ENCODE data around the gene ELAC1. TPM values are rescaled to one million over a fixed set of nuclear protein-coding genes. Genes with fewer than 3 reads are reported as not detected.
"Not testable (repeated sequence)": the region's sequence is repeated elsewhere in the genome, so short reads cannot be mapped to it uniquely, and the experiment has no call there.

Gene ELAC1
- total RNA-seq, 4 donors from 2014 or later: 1.6 to 8.9 (median 6.0) TPM

DNA sequence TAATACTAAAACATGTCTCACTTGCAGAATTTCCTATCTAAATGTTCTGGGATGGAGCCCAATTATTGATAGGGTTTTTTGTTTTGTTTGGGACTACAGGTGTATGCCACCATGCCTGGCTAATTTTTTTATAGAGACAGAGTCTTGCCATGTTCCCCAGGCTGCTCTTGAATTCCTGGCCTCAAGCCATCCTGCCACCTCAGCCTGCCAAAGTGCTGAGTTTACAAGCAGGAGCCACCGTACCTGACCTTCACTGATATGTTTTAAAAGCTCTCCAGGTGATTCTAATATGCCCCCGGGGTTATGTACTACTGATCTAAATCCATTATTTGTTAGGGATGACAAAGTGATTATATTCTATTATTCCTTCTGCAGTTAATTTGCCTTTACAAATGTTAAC is 2.2 kb downstream of the ELAC1 start:
- H3K4me1 ChIP-seq: peaks cover 9 to 37% (median 13%) of the 10 kb centered on the region in 3 donors
- intact Hi-C loops (cut with DNase I): no loop called here
- H3K4me3 ChIP-seq: no peak overlapping the region
- peaks cover 0 to 8% (median 3%) of the 10 kb centered on the region in 3 donors for H3K36me3 ChIP-seq
- no peak for DNase-seq
- 38 to 60% methylated on average over 2 of the region's 2 CpGs for WGBS, 2 donors
- TF ChIP-seq, protein P1, sequence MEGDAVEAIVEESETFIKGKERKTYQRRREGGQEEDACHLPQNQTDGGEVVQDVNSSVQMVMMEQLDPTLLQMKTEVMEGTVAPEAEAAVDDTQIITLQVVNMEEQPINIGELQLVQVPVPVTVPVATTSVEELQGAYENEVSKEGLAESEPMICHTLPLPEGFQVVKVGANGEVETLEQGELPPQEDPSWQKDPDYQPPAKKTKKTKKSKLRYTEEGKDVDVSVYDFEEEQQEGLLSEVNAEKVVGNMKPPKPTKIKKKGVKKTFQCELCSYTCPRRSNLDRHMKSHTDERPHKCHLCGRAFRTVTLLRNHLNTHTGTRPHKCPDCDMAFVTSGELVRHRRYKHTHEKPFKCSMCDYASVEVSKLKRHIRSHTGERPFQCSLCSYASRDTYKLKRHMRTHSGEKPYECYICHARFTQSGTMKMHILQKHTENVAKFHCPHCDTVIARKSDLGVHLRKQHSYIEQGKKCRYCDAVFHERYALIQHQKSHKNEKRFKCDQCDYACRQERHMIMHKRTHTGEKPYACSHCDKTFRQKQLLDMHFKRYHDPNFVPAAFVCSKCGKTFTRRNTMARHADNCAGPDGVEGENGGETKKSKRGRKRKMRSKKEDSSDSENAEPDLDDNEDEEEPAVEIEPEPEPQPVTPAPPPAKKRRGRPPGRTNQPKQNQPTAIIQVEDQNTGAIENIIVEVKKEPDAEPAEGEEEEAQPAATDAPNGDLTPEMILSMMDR (IDR thresholded peaks at IDR 0.05): no peak
- no peak for TF ChIP-seq POLR2A (IDR thresholded peaks at IDR 0.05)
- no peaks in the 10 kb centered on the region for H3K9me3 ChIP-seq
- no peaks in the 10 kb centered on the region for H3K27me3 ChIP-seq
- no peak overlapping the region for H3K27ac ChIP-seq

DNA sequence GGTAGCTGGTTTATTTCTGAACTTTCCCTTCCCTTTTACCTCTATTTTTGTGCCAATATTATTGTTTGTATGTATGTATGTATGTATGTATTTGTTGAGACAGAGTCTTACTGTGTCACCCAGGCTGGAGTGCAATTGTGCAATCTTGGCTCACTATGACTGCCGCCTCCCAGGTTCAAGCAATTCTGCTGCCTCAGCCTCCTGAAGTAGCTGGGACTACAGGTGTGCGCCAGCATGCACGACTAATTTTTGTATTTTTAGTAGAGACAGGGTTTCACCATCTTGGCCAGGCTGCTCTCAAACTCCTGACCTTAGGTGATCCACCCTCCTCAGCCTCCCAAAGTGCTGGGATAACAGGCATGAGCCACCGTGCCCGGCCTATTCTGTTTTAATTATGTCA is 4.6 kb downstream of the ELAC1 start:
- H3K4me3 ChIP-seq; H3K27ac ChIP-seq; H3K9me3 ChIP-seq; DNase-seq; H3K27me3 ChIP-seq; intact Hi-C loops (cut with DNase I): not testable (repeated sequence)
- Histone ChIP-seq H3K36me3 (peaks cover 5 to 32% (median 14%) of the 10 kb centered on the region in 3 donors), H3K4me1 (peaks cover 6 to 35% (median 13%) of the 10 kb centered on the region in 3 donors)
- 62 to 75% methylated on average over 5 of the region's 5 CpGs for WGBS, 2 donors

DNA sequence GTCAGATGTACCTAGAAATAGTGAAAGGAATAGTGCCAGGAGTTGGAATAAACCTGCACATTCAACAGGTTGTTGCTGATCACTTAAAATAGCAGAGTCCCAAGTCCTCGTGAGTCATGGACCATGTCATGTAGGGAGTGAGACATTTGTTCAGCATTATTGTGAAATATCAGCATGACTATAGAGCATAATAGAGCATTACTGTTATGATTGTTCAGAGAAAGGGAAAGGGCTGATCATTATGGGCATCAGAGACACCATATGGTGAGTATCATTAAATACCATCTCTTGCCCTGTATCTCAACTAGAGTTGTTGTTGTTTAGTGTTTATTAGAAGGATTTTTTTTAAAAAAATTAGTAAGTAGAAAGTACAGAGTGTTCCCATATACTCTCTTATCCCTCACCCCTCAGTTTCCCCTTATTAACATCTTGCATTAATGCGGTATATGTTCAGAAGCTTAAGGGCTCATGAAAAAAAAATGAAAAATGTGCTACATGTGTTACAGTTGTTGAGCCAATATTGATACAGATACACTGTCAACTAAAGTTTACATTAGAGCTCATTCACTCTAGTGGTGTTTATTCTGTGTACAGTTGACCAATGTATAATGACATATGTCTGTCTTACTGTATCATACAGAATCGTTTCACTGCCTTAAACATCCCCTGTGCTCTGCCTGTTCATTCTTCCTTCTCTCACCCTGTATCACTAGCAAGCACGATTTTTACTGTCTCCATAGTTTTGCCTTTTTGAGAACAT is 5.7 kb downstream of the ELAC1 start:
- H3K4me3 ChIP-seq: no peak overlapping the region
- WGBS, 2 donors: 62 to 72% methylated on average over 4 of the region's 4 CpGs
- H3K4me1 ChIP-seq: peaks cover 4 to 31% (median 13%) of the 10 kb centered on the region in 3 donors
- H3K36me3 ChIP-seq: peaks cover 5 to 44% (median 19%) of the 10 kb centered on the region in 3 donors
- DNase-seq: no peak
- H3K27ac ChIP-seq: no peak overlapping the region
- peaks cover 0 to 12% (median 0%) of the 10 kb centered on the region in 3 donors for H3K9me3 ChIP-seq
- intact Hi-C loops (cut with DNase I): no loop called here
- no peaks in the 10 kb centered on the region for H3K27me3 ChIP-seq
- no peak for TF ChIP-seq POLR2A (IDR thresholded peaks at IDR 0.05)
- TF ChIP-seq, protein P1 (IDR thresholded peaks at IDR 0.05): no peak

DNA sequence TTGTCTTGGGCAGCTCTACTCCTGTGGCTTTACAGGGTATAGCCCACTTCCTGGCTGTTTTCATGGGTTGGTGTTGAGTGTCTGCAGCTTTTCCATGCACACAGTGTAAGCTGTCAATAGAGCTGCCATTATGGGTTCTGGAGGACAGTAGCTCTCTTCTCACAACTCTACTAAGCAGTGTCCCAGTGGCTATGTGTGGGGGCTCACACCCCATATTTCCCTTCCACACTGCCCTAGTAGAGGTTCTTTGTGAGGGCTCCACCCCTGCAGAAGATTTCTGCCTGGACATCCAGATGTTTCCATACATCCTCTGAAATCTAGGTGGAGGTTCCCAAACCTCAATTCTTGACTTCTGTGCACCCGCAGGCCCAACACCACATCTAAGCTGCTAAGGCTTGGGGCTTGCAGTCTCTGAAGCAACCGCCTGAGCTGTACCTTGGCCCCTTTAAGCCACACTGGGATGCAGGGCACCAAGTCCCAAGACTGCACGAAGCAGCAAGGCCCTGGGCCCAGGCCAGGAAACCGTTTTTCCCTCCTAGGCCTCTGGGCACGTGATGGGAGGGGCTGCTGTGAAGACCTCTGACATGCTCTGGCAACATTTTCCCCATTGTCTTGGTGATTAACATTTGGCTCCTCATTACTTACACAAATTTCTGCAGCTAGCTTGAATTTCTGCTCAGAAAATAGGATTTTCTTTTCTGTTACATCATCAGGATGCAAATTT is 9.4 kb downstream of the ELAC1 start:
- no peak for TF ChIP-seq POLR2A (IDR thresholded peaks at IDR 0.05)
- peaks cover 5 to 69% (median 19%) of the 10 kb centered on the region in 3 donors for H3K36me3 ChIP-seq
- intact Hi-C loops (cut with DNase I): no loop called here

DNA sequence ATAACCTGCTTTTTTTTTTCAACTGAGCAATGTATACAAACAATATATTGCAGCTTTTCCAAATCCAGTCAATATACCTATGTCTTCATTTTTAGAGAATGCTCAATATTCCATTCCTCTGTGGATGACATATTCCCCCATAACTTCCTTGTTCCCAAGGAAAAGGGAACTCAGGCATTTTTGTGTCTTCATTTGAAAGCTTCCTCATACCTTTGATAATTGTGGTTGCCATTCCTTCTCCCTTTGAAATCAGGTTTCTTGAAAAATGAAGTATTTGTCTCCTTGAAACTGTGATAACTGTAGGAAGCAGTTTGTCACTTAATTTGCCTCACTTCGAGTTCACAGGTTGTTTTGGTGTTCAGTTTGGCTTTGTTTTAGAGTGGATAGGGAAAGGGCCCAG is 13.5 kb downstream of the ELAC1 start:
- Histone ChIP-seq H3K36me3 (peaks cover 0 to 67% (median 15%) of the 10 kb centered on the region in 3 donors), H3K9me3 (peaks cover 0 to 12% (median 0%) of the 10 kb centered on the region in 3 donors), H3K4me3 (no peak overlapping the region), H3K4me1 (peaks cover 0 to 13% (median 4%) of the 10 kb centered on the region in 3 donors), H3K27ac (no peak overlapping the region), H3K27me3 (no peaks in the 10 kb centered on the region)
- TF ChIP-seq, protein P1 (IDR thresholded peaks at IDR 0.05): no peak
- no peak for TF ChIP-seq POLR2A (IDR thresholded peaks at IDR 0.05)
- DNase-seq: no peak
- intact Hi-C loops (cut with DNase I): no loop called here
- WGBS, 2 donors: 81 to 94% methylated on average over 1 of the region's 1 CpG

More for the DNA sequence above, 9.4 kb downstream of the ELAC1 start:
- 20 to 60% methylated on average over 1 to 3 of the region's 5 CpGs for WGBS, 2 donors
- peaks cover 0 to 12% (median 0%) of the 10 kb centered on the region in 3 donors for H3K9me3 ChIP-seq
- no peak overlapping the region for H3K4me3 ChIP-seq
- no peaks in the 10 kb centered on the region for H3K27me3 ChIP-seq
- peaks cover 0 to 14% (median 0%) of the 10 kb centered on the region in 3 donors for H3K4me1 ChIP-seq
- DNase-seq: no peak
- H3K27ac ChIP-seq: no peak overlapping the region

Data from esophagus squamous epithelium (tissue), 5 donors.